ENCODE measurements around the gene PLSCR5. TPM values are rescaled to one million over a fixed set of nuclear protein-coding genes. Genes with fewer than 3 reads are reported as not detected.

The PLSCR5 gene, protein sequence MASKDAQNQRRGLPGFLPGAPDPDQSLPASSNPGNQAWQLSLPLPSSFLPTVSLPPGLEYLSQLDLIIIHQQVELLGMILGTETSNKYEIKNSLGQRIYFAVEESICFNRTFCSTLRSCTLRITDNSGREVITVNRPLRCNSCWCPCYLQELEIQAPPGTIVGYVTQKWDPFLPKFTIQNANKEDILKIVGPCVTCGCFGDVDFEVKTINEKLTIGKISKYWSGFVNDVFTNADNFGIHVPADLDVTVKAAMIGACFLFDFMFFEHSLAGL
- not detected in 2 replicates for total RNA-seq (2014; rRNA removed; shearing (Covaris generic))

DNA sequence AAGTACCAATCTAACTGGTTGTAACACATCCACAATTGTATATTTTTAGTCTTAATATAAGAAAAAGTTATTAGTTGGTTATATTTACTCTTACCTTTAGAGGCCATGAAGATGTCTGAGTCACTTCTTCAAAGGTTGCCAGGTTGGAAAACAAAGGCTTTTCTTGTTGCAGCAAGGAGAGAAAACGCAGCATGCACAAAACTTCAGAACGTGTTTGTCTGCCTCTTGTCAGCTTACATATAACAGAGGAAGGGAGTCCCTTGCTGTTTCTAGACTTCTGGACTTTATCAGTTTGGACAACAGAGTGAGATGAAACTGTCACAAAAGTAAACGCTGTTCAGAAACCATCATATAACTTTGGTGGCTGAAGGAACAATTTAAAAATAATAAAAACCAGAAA, at the start of gene PLSCR5:
Gene PLSCR5, minus strand, starts transcription at position 241 of the 400 bp plus-strand sequence. Its CDS starts 134 bp downstream, at position 107.
- peak; percentile 64 for DNase-seq (ENCODE audit: low spot score)

DNA sequence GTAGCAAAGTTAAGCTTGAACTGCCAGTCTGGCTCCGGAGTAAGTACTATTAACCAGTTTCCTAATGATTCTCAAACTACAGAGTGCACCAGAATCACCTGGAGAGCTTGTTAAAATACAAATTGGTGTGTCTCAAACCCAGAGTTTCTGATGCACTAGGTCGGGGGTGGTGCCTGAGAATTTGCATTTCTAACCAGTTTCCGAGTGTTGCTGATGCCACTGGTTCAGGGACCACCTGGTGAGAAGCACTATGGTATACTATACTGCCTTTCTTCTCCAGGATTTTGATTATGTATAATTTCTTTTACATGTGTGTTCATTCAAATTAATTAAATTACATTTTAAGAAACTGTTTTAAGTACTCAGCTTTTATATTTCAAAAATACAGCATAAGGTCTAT, 48.8 kb upstream of the PLSCR5 start:
- no peak for DNase-seq (ENCODE audit: low spot score)

DNA sequence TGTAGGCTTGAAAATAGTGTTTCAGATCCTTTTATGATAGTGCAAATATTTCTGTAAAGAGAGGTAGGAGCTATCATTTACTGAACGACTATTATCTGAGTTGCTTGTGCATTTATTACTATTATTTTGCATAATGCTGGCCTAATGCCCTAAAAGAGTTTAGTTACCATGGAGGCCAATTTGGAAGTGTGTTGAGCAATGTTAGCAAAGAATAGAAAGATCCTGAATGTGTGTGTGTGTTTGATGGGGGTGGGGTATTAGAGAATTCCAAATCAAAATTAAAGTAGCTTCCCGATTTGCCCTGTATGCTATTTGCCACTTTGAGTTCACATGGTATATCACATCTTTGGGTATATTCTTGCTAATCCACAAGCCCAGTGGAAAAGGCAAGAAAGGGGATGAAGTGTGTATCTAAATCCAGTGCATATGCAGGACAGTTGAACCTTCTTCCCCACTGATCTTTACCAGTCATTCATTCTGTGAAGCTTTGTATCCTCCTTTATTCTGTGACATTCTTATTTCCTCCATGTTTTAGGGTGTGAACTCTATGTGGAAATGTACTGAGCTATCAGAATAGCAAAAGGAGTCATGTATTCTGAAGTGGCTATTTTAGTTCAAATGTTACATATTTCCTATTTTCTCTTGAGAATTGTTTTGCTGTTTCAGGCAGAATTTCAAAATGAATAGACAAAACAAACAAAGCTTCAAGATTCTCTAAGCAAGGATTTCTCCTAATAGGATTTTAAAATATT, 45.7 kb upstream of the PLSCR5 start:
- DNase-seq (ENCODE audit: low spot score): no peak

DNA sequence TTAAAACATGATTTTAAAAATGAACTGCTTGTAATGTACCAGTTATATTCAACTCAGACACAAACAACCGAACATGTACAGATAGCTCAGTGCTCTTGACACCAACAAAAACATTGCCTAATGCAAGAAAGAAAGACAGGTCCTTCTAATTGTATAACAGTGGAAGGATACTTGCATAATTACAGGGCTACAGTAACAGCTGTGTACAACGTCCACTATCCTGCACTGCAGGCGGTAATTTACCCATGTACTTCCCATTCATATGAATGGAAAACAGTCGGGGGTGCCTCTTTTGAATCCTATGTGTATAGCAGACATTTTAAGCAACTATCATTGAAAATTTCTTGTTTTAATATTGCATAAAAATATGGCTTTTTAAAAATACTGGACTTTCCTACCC, 41.1 kb upstream of the PLSCR5 start:
- DNase-seq (ENCODE audit: low spot score): no peak

DNA sequence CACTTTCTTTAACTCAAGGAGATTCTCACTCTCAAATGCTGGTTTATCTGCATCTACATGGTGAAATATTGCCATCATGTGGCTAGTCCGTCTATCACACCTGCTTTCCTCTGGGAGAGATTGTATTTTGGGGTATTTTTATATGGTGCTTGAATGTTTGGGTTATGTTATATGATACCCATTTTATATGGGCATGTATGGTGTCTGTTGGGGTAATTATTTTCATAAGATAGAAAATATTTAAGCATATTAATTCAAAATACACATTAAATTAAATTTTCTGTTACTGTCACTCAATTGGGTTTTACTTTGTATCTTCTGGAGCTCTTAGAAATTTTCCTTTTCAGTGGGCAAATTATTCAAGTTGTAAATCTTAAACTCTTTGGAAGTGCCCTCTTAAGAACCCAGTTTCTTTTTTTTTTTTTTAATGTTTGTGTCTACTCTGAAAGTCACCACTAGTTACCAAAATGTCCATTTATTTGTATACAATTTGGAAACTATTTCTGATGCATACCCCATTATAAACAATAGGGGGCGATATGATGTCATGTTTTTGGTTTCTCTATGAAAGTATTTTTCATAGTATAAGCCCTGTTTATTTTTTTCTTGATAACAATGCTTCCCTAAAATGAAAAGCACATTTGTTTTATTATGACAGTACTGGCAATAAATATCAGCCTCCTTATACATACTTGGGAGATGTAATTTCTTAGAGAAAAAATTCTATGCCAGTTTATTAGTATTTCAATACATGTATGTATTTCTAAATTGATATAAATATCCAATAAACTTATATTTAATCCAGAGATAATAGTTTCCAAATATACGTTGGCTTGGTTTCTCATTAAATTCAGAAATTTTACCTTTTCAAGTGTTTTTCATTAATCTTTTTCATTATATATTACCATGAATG, 36.1 kb upstream of the PLSCR5 start:
- peak; percentile 86 for DNase-seq (ENCODE audit: low spot score)

DNA sequence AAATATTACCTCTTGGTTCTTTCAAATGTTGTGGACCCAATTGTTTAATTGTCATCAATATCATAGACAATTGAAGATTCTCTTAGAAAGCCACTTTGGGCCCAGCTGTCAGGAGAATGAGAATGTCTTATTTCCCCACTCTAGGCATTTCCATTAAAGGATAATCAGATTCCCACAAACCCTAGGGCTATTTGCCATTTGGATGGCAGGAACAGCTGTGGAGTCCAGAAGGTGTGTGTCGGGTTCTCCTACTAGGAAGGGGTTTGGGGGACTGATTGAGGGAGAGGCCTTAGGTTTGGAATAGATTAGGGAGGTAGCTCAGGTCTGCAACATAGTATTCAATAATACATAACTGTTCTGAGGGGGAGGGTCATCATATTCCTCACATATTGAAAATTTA, 35.2 kb upstream of the PLSCR5 start:
- no peak for DNase-seq (ENCODE audit: low spot score)

DNA sequence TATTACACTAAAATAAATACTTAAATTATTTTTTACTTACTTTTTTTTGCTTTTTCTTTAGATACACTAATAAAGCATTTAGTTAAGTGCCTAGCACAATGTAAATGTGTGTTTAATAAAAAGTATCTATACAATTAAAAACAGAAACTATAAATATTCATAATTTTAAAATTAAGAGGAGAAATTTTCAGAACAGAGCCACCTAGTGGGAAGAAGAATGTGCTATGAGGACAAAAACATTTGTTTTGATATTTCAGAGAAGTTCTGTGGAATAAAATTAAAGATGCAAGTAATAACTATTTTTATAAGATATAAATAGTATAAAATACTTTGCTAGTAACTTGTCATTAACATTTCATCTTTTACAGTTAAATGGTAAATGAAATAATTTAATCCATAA, 33.6 kb upstream of the PLSCR5 start:
- peak; percentile 43 for DNase-seq (ENCODE audit: low spot score)

DNA sequence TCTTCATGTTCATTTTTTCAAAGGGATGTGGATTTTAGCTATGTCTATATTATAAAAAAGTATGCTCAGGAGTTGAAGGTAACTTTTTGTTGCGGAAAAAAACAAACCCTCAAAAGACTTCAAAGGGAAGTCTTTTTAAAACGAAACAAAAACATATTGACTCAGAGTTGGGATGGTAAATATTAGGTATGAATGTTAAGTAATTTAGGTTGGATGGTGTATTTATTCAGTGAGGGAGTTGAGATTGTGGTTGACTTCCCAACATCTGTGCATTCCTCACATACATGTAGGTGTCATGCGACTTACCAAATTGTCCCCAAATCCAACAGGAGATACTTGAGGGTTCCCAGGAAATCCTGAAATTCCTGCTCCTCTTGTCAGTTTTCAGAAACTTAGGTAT, 32.7 kb upstream of the PLSCR5 start:
- DNase-seq (ENCODE audit: low spot score): no peak

DNA sequence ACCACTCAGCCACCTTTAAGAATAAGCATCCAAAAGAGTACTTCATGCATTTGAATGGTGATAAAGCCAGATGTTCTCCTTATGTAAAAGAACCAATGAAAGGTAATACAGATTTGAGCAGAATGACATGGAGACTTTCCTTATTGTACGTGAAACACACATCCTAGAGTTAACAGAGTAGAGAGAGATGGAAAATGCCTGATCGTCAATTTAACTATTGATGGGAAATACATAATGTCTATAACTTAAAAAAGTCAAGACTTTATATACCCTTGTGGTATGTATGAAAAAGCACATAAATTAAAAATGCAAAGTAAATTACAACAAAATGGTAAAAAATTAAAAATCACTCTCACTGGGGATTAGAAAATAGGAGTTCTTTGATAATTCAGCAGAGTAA, 31.7 kb upstream of the PLSCR5 start:
- DNase-seq (ENCODE audit: low spot score): no peak

DNA sequence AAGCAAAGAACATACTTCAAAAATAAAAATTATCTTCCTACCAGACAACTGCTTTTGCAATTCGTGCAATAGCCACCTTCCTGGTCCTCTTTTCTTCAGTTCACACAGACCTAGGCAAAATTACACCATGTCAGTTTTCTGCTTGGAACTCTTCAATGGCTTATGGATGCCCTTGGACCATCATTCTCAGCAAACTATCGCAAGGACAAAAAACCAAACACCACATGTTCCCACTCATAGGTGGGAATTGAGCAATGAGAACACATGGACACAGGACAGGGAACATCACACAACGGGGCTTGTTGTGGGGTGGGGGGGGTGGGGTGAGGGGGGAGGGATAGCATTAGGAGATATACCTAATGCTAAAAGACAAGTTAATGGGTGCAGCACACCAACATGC, 29.2 kb upstream of the PLSCR5 start:
- no peak for DNase-seq (ENCODE audit: low spot score)

DNA sequence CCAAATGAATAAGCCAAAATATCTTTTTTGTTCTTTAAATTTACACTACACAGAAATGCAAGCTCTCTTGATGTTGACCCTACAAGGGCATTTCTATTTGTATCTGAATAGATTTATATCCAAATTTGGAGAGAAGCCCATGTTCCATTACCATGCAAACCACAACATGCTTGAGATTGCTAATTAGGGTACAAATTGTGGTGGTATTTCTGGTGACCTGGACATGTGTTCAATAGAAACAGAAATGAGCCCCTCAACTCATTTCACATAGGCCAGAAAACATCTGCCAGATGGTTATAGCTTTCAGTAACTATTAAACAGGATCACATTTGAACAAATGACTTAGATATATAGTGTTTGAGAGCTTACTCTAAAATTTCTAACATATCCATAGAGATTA, 23.5 kb upstream of the PLSCR5 start:
- DNase-seq (ENCODE audit: low spot score): no peak

DNA sequence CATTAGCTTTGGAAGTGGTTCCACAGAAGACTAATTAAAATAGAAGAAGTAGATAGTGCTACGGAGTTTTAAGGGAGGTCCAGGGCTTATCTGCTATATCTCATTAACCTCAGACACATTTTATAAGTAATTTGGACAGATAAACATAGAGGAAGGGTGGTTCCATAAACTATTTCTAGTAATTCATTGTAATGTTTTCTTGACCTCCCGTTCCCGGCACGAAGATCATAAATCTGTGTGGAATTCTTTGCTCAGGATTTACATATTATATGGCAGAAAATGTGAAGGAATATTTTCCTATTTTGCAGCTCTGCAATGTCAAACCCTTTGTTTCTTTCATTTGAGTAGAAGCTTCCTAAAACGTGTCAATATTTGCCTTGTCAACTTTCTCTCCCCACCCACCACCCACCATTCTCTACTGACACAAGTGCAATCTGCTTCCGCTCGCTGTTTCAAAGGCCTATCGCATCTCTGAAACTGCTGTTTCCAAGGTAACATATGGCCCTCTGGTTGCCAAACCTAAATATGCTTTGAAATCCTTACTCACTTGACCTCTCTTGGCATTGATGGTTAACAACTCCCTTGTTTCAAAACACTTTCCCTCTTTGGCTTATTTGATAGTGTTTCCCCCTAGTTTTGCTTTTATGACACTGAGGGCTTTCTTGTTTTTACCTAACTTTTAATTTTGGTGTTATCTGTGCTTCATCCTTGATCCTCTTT, 21.4 kb upstream of the PLSCR5 start:
- peak; percentile 77 for DNase-seq (ENCODE audit: low spot score)

DNA sequence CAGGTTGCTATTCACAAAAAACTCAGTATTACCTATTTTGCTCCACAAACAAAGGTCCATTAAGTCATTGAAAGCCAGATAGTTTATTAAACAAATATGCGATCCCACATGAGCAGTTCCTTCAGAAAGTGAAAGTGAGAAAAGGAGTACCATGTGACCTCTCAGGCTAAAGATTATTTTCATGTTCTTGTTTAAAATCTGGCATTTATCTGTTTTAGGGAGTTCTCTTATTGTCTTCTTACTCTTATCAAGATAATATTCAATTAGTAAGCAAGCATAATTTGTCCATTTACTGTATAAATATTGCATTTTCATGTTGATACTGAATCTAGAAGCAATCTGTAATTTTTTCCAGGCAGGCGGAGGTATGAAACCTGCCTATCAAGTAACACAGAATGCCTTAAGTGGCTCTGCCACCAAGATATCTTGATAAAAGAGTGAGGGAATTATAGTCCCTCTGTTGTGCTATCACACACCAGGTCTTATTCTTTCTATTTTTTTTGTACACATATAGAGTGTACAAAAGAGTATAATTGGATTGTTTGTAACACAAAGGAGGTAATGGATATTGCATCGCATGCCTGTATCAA, 20.1 kb upstream of the PLSCR5 start:
- peak; percentile 78 for DNase-seq (ENCODE audit: low spot score)

DNA sequence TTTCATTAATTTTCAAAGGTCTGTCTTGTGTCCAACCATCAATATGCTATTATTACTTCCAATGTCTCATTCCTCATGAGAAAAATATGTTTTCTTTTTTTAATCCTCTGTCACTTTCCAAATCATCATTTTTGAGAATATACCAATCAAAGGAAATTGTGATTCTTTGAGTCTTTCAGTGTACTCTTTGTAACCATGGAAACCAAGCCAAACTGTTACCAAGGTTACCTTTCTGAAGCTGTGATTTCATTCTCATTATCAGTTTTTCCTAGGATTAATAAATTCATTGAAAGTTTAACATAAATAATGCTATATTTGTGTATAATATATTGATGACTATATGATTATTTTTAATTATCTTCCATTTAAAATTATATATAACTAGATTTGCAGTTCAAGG, 16.6 kb upstream of the PLSCR5 start:
- DNase-seq (ENCODE audit: low spot score): no peak

DNA sequence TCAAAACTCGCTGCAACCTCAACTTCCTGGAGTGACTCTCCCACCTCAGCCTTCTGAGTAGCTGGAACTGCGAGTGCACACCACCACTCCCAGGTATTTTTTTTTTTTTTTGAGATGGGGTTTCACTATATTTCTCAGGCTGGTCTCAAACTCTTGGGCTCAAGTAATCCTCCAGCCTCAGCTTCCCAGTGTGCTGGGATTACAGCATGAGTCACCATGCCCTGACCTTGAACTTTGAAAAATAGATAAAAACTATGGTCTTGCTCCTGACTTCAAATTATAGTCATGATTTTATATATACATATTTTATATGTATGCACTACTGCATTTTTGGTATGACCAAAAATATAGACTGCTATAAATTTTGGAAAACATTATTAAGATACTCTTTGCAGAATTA, 6.9 kb upstream of the PLSCR5 start:
- no peak for DNase-seq (ENCODE audit: low spot score)

DNA sequence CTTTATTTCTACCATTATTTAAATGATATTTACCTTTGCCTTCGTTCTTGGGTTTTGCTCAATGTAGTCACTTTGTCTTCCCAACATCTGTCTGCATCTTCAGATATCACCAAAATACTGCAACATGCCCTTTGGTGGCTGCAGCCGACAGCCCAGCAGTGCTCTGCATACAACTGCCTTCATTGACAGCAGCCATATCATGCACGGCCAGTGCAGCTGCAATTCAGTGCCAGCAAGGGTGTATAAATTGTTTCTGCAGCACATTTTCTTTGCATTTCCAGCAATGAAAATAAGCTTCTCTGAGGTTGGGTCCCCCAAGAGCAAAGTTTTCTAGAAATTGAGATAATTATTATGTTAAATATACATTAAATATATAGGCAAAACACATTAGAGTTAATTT, 6.0 kb upstream of the PLSCR5 start:
- DNase-seq (ENCODE audit: low spot score): no peak

DNA sequence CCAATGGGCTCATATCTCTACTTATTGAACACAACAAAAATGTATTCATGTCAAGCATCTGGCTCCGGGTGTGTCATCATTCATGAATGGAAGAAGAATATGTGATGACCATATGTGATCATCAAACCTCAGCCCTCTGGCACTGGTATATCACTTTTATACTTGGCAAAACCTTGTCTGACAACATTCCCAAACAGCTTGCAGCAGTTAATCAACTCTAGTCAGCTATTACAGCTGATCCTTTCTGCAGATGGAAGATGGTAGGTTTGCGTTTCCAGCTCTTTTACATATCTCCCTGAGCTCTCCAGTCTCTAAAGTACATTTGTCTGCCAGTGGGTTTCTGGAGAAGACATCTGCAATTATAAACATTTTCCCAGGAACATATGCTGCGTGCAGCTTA, 6.6 kb downstream of the PLSCR5 start:
- no peak for DNase-seq (ENCODE audit: low spot score)

DNA sequence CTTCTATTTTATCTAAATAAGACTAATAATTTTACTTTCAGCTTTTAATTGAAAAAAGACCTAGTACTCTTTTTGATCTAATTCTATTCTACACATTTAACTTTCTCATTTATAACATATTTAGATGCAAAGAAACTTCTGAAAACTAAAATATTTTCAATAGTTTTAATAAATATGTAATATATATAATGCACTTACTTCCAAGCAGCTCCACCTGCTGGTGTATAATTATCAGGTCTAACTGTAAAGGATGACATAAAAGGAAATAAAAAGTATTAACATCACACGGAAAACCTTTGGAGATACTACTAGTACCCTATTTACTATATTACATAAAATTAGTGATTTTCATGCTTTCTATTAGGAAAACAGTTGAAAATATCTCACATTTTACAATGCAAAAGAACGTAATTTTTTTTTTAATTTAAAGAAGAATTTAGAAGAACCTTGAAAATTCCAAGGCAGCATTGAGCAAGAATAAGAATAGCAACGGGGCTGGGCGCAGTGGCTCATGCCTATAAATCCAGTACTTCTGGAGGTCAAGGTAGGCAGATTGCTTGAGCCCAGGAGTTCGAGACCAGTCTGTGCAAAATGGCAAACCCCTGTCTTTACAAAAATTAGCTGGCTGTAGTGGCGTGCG, 10.2 kb downstream of the PLSCR5 start:
- peak; percentile 42 for DNase-seq (ENCODE audit: low spot score)

DNA sequence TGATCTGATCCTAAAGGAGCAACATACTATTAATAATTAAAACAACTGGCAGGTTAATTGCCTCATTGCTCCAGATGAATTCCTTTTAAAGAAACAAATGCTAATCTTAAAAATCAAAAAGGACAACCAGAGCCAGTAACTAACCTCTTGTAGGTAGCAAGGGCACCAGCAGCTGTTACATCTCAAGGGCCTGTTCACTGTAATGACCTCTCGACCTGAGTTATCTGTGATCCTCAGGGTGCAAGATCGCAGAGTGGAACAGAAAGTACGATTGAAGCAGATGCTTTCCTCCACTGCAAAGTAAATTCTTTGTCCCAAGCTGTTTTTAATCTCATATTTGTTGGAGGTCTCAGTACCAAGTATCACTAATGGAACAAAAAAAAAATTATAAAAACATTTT, 11.4 kb downstream of the PLSCR5 start:
- no peak for DNase-seq (ENCODE audit: low spot score)

DNA sequence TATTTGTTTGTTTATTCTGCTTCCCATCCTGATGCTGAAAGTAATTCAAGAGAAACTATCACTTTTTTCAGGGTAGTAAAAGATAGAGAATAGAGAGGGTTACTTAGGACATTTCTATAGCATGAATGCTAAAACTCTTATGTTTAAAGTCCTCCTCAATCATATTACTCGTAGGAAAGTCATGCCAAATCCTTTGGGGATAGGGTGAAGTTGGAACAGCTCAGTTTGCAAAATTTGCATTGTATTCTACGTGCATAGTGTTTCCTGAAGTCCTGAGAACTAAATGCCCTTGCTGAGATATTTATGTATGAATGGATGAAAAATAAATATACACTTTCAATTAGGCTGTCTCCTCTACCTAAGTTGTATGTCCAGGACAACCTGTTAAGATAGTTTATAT, 14.6 kb downstream of the PLSCR5 start:
- DNase-seq (ENCODE audit: low spot score): no peak

Measured in HT-29 (cell line).